ENCODE results near the gene MRPS31. TPM values are rescaled to one million over a fixed set of nuclear protein-coding genes. Genes with fewer than 3 reads are reported as not detected.

MRPS31 gene
- total RNA-seq, 1 experiment from 2014 or later = 25.5 TPM

DNA sequence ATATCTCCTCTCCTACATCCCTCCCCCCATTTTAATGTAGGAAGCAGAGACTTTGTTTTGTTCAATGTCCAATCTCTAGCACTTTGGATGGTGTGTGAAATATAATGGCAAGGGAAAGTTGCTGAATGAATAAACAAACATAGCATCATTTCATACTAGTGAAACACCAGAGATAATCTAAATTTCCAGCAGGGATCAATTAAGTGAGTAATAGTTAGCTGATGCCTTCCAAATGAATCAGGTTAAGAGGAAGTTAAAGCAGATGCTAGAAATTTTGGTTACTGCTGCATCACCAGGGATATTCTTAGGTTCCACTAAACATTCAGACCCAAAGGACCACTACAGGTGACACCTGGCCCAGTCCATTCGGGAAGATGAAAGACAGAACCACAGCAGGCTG is 8.1 kb downstream of the MRPS31 start (continued):
- TF ChIP-seq TEAD4 (CRISPR knock-in tag; IDR thresholded peaks at IDR 0.05) (no peak), RELA (CRISPR knock-in tag; IDR thresholded peaks at IDR 0.05; ENCODE audit: borderline replicate concordance) (no peak), ZNF416 (CRISPR knock-in tag; IDR thresholded peaks at IDR 0.05) (no peak), EMX1 (CRISPR knock-in tag; IDR thresholded peaks at IDR 0.05) (no peak), CREB1 (CRISPR knock-in tag; IDR thresholded peaks at IDR 0.05) (no peak), JAZF1 (CRISPR knock-in tag; IDR thresholded peaks at IDR 0.05) (no peak)
- TF ChIP-seq, protein P1, sequence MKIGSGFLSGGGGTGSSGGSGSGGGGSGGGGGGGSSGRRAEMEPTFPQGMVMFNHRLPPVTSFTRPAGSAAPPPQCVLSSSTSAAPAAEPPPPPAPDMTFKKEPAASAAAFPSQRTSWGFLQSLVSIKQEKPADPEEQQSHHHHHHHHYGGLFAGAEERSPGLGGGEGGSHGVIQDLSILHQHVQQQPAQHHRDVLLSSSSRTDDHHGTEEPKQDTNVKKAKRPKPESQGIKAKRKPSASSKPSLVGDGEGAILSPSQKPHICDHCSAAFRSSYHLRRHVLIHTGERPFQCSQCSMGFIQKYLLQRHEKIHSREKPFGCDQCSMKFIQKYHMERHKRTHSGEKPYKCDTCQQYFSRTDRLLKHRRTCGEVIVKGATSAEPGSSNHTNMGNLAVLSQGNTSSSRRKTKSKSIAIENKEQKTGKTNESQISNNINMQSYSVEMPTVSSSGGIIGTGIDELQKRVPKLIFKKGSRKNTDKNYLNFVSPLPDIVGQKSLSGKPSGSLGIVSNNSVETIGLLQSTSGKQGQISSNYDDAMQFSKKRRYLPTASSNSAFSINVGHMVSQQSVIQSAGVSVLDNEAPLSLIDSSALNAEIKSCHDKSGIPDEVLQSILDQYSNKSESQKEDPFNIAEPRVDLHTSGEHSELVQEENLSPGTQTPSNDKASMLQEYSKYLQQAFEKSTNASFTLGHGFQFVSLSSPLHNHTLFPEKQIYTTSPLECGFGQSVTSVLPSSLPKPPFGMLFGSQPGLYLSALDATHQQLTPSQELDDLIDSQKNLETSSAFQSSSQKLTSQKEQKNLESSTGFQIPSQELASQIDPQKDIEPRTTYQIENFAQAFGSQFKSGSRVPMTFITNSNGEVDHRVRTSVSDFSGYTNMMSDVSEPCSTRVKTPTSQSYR (CRISPR knock-in tag; IDR thresholded peaks at IDR 0.05) = no peak
- TF ChIP-seq, protein P2, sequence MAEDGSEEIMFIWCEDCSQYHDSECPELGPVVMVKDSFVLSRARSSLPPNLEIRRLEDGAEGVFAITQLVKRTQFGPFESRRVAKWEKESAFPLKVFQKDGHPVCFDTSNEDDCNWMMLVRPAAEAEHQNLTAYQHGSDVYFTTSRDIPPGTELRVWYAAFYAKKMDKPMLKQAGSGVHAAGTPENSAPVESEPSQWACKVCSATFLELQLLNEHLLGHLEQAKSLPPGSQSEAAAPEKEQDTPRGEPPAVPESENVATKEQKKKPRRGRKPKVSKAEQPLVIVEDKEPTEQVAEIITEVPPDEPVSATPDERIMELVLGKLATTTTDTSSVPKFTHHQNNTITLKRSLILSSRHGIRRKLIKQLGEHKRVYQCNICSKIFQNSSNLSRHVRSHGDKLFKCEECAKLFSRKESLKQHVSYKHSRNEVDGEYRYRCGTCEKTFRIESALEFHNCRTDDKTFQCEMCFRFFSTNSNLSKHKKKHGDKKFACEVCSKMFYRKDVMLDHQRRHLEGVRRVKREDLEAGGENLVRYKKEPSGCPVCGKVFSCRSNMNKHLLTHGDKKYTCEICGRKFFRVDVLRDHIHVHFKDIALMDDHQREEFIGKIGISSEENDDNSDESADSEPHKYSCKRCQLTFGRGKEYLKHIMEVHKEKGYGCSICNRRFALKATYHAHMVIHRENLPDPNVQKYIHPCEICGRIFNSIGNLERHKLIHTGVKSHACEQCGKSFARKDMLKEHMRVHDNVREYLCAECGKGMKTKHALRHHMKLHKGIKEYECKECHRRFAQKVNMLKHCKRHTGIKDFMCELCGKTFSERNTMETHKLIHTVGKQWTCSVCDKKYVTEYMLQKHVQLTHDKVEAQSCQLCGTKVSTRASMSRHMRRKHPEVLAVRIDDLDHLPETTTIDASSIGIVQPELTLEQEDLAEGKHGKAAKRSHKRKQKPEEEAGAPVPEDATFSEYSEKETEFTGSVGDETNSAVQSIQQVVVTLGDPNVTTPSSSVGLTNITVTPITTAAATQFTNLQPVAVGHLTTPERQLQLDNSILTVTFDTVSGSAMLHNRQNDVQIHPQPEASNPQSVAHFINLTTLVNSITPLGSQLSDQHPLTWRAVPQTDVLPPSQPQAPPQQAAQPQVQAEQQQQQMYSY (CRISPR knock-in tag; IDR thresholded peaks at IDR 0.05) = no peak

DNA sequence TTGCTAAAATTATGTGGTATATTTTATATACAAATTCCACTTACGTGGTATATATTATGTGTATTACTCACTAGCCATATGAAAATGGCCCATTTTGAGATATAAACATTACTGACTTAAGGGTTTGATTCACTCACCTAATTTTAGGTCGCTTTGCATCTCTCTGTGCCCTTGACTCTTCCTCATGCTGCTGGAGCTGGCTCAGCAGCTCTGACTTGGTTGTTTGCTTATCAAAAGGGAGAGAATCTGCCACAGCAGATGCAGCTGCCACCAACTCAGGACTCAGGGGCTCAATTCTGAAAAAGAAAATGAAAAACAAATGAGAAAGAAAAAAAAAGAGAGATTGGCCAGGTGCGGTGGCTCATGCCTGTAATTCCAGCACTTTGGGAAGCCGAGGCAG is 12.2 kb downstream of the MRPS31 start:
- Mint-ChIP-seq H3K27ac (no peak overlapping the region), H3K4me3 (no peak overlapping the region), H3K9me3 (no peaks in the 10 kb centered on the region), H3K27me3 (ENCODE audit: low read depth) (no peaks in the 10 kb centered on the region), H3K4me1 (no peaks in the 10 kb centered on the region), H3K36me3 (peaks cover 28% of the 10 kb centered on the region)
- ATAC-seq (no peak), DNase-seq (ENCODE audit: low spot score) (no peak)
- POLR2A ChIA-PET = no interaction called here
- CTCF ChIA-PET = no interaction called here
- no peak for TF ChIP-seq ZNF416 (CRISPR knock-in tag; IDR thresholded peaks at IDR 0.05)
- TF ChIP-seq, protein P3, sequence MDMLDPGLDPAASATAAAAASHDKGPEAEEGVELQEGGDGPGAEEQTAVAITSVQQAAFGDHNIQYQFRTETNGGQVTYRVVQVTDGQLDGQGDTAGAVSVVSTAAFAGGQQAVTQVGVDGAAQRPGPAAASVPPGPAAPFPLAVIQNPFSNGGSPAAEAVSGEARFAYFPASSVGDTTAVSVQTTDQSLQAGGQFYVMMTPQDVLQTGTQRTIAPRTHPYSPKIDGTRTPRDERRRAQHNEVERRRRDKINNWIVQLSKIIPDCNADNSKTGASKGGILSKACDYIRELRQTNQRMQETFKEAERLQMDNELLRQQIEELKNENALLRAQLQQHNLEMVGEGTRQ (CRISPR knock-in tag; IDR thresholded peaks at IDR 0.05) = no peak
- TF ChIP-seq, protein P4, sequence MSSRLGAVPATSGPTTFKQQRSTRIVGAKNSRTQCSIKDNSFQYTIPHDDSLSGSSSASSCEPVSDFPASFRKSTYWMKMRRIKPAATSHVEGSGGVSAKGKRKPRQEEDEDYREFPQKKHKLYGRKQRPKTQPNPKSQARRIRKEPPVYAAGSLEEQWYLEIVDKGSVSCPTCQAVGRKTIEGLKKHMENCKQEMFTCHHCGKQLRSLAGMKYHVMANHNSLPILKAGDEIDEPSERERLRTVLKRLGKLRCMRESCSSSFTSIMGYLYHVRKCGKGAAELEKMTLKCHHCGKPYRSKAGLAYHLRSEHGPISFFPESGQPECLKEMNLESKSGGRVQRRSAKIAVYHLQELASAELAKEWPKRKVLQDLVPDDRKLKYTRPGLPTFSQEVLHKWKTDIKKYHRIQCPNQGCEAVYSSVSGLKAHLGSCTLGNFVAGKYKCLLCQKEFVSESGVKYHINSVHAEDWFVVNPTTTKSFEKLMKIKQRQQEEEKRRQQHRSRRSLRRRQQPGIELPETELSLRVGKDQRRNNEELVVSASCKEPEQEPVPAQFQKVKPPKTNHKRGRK (CRISPR knock-in tag; IDR thresholded peaks at IDR 0.05; ENCODE audit: borderline replicate concordance) = no peak
- TF ChIP-seq, protein P5, sequence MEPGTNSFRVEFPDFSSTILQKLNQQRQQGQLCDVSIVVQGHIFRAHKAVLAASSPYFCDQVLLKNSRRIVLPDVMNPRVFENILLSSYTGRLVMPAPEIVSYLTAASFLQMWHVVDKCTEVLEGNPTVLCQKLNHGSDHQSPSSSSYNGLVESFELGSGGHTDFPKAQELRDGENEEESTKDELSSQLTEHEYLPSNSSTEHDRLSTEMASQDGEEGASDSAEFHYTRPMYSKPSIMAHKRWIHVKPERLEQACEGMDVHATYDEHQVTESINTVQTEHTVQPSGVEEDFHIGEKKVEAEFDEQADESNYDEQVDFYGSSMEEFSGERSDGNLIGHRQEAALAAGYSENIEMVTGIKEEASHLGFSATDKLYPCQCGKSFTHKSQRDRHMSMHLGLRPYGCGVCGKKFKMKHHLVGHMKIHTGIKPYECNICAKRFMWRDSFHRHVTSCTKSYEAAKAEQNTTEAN (CRISPR knock-in tag; IDR thresholded peaks at IDR 0.05) = no peak
- TF ChIP-seq, protein P6, sequence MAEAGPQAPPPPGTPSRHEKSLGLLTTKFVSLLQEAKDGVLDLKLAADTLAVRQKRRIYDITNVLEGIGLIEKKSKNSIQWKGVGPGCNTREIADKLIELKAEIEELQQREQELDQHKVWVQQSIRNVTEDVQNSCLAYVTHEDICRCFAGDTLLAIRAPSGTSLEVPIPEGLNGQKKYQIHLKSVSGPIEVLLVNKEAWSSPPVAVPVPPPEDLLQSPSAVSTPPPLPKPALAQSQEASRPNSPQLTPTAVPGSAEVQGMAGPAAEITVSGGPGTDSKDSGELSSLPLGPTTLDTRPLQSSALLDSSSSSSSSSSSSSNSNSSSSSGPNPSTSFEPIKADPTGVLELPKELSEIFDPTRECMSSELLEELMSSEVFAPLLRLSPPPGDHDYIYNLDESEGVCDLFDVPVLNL (CRISPR knock-in tag; IDR thresholded peaks at IDR 0.05; ENCODE audit: borderline replicate concordance, low read depth) = no peak
- TF ChIP-seq, protein P7, sequence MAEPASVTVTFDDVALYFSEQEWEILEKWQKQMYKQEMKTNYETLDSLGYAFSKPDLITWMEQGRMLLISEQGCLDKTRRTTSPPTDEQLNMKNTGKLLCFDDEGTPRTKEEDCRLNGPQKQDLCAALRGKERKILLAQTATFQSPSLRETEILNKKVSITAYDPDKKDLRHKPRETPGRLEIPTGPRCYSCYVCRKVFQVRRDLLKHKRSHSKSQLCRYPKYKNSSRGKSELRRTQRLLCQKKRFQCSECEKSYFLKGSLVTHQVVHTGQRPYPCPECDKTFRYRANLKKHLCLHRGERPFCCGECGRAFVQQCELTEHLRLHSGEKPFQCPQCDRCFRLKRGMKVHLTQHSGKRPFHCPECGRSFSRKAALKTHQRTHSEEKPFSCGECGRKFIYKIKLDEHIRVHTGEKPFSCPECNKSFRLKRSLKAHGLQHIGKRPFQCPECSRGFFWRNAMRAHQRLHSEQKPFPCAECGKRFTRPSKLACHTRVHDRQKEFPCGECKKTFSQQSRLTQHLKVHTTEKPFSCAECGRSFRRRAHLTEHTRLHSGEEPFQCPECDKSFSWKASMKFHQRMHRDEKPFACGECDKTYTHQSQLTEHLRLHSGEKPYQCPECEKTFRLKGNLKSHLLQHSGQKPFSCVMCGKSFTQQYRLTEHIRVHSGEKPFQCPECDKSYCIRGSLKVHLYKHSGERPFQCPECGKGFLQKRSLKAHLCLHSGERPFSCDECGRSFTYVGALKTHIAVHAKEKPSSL (CRISPR knock-in tag; conservative IDR thresholded peaks at IDR 0.05) = no peak
- TF ChIP-seq, protein P2 (CRISPR knock-in tag; IDR thresholded peaks at IDR 0.05) = no peak
- TF ChIP-seq, protein P1 (CRISPR knock-in tag; IDR thresholded peaks at IDR 0.05) = no peak

Measured in WTC11 (cell line).